WTC11 (cell line): ENCODE data around the gene NEK3. TPM values are rescaled to one million over a fixed set of nuclear protein-coding genes. Genes with fewer than 3 reads are reported as not detected.

ENCODE experiments used
- ATAC-seq: fragments of 200-7000 bp; cut with Tn5 transposase; 2 replicates; pipeline ENCODE4 v1.10.0; 2021; ENCODE audit warnings: mild to moderate bottlenecking, moderate library complexity
- CTCF ChIA-PET: fragments of 300-600 bp; sonication (Branson Sonifier 250); formaldehyde crosslinking; loops from one replicate; lab custom pipeline; 2021; ENCODE audit warnings: antibody characterized with exemption; lab: Charles Lee
- POLR2A ChIA-PET: fragments of 350-600 bp; sonication (Branson Sonifier 250); formaldehyde crosslinking; loops from one replicate; lab custom pipeline; 2021; ENCODE audit warnings: antibody characterized with exemption; lab: Charles Lee
- DNase-seq: peaks from one replicate; pipeline ENCODE4 v3.0.0; 2021; ENCODE audit warnings: low spot score
- H3K27ac Mint-ChIP-seq: 2 replicates; pipeline ENCODE4 v1.8.0; 2021; ENCODE audit warnings: mixed read lengths
- H3K27me3 Mint-ChIP-seq: 2 replicates; pipeline ENCODE4 v1.8.0; 2021; ENCODE audit warnings: low read depth, mild to moderate bottlenecking, moderate library complexity, mixed read lengths
- H3K36me3 Mint-ChIP-seq: 2 replicates; pipeline ENCODE4 v1.8.0; 2021; ENCODE audit warnings: mixed read lengths
- H3K4me1 Mint-ChIP-seq: 2 replicates; pipeline ENCODE4 v1.8.0; 2022; ENCODE audit warnings: mixed read lengths
- H3K4me3 Mint-ChIP-seq: 2 replicates; pipeline ENCODE4 v1.8.0; 2021; ENCODE audit warnings: mild to moderate bottlenecking, moderate library complexity, mixed read lengths
- H3K9me3 Mint-ChIP-seq: 2 replicates; pipeline ENCODE4 v1.8.0; 2021; ENCODE audit warnings: mixed read lengths
- ETV6 ChIP-seq: sonication (generic); formaldehyde crosslinking; IDR thresholded peaks from 2 replicates; pipeline ENCODE4 v1.8.1; 2022; ENCODE audit warnings: mild to moderate bottlenecking, missing genetic modification reagents
- FOXJ3 ChIP-seq: sonication (generic); formaldehyde crosslinking; IDR thresholded peaks from 2 replicates; pipeline ENCODE4 v1.9.0; 2021; ENCODE audit warnings: missing genetic modification reagents, mild to moderate bottlenecking, borderline replicate concordance
- KAT7 ChIP-seq: sonication (generic); formaldehyde crosslinking; IDR thresholded peaks from 2 replicates; pipeline ENCODE4 v1.8.1; 2023; ENCODE audit warnings: missing genetic modification reagents, mild to moderate bottlenecking, borderline replicate concordance
- SP1 ChIP-seq: sonication (generic); formaldehyde crosslinking; conservative IDR thresholded peaks from 2 replicates; pipeline ENCODE4 v1.8.1; 2022; ENCODE audit warnings: missing genetic modification reagents
- TEAD1 ChIP-seq: sonication (generic); formaldehyde crosslinking; IDR thresholded peaks from 2 replicates; pipeline ENCODE4 v1.8.0; 2022; ENCODE audit warnings: mild to moderate bottlenecking, missing genetic modification reagents
- TP53 ChIP-seq: sonication (generic); formaldehyde crosslinking; IDR thresholded peaks from 2 replicates; pipeline ENCODE4 v1.8.1; 2023; ENCODE audit warnings: mild to moderate bottlenecking, missing genetic modification reagents
- ZNF416 ChIP-seq: fragments of 250-450 bp; sonication (Bioruptor Pico); IDR thresholded peaks from 2 replicates; pipeline ENCODE4 v1.9.0; 2021; ENCODE audit warnings: mild to moderate bottlenecking, inconsistent platforms
- total RNA-seq: library from RNA; stranded (reverse); gene quantifications from 3 replicates; pipeline ENCODE4 v1.2.3, GENCODE V29; 2021
- TF ChIP-seq, protein P1 (sequence below): sonication (generic); formaldehyde crosslinking; IDR thresholded peaks from 2 replicates; pipeline ENCODE4 v1.8.0; 2023; ENCODE audit warnings: missing genetic modification reagents, mild to moderate bottlenecking, borderline replicate concordance
- TF ChIP-seq, protein P2 (sequence below): sonication (generic); formaldehyde crosslinking; IDR thresholded peaks from 2 replicates; pipeline ENCODE4 v1.8.1; 2023; ENCODE audit warnings: mild to moderate bottlenecking, moderate library complexity, missing genetic modification reagents
- TF ChIP-seq, protein P3 (sequence below): sonication (generic); formaldehyde crosslinking; IDR thresholded peaks from 2 replicates; pipeline ENCODE4 v1.8.0; 2022; ENCODE audit warnings: mild to moderate bottlenecking, missing genetic modification reagents
- TF ChIP-seq, protein P4 (sequence below): sonication (generic); formaldehyde crosslinking; IDR thresholded peaks from 2 replicates; pipeline ENCODE4 v1.8.0; 2022; ENCODE audit warnings: missing genetic modification reagents
- TF ChIP-seq, protein P5 (sequence below): sonication (generic); formaldehyde crosslinking; IDR thresholded peaks from 2 replicates; pipeline ENCODE4 v1.8.0; 2022; ENCODE audit warnings: mild to moderate bottlenecking, missing genetic modification reagents
- TF ChIP-seq, protein P6 (sequence below): fragments of 250-450 bp; sonication (Bioruptor Pico); IDR thresholded peaks from 2 replicates; pipeline ENCODE4 v1.9.0; 2021; ENCODE audit warnings: mild to moderate bottlenecking, borderline replicate concordance
- TF ChIP-seq, protein P7 (sequence below): fragments of 250-450 bp; sonication (Bioruptor Pico); IDR thresholded peaks from 2 replicates; pipeline ENCODE4 v1.9.0; 2021; ENCODE audit warnings: mild to moderate bottlenecking

NEK3 gene
- total RNA-seq, 1 experiment from 2014 or later = 33.3 TPM

DNA sequence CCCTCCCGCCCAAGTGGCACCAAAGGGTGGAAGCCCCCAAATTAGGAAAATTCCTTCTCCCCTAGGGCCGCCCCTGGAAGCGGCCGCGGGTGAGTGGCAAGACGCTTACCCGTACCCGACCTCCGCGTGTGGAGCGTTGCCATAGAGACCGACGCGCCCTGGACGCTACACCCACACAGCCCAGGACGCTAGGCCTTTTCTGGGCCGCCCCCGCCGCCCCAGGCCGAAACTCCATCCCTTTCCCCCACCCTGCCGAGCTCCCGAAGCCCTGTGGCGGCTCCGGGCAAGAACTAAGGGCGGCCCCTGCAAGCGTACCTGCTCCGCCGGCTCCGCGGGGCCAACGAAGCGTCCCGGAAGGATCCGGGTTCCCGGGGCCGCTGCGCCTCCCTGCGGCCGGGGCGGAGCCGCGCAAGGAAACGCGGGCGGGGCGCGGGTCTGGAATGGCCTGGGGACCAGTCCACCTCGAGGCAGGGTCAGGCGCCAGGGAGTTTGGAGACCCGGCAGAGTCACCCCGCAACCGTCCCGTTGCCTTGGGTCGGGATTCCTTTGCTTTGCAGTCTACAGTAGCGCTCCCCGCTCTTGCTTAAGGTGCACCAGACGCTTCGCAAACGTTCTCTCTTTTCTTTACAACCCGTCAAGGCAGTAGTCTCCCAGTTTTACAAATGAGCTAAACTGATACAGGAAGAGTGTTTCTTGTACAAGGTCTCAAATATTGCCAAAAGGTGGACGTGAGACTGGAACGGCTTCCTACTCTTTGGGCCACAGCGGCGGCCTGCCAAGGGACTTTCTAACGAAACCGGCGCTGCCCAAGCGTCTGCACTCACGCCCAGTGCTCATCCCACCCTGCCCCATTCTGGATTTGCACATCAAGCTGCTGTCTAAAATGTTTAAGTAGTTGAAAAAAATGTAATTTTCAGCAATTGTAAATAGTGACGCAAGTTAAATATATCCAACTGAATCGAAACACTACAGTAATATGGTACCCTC lies 30.4 kb downstream of the NEK3 start, which contains the start of gene NEK5:
NEK5 (minus strand) TSS at position 360 of the 987 bp plus-strand sequence. CDS start 1,591 bp downstream, outside the sequence.
- Mint-ChIP-seq H3K4me3 (peak within 1 kb of the TSS; percentile 82), H3K36me3 (peaks cover 30% of the 10 kb centered on the region), H3K4me1 (peaks cover 10% of the 10 kb centered on the region), H3K9me3 (peaks cover 14% of the 10 kb centered on the region), H3K27ac (peak within 1 kb of the TSS; percentile 12; the same call in 1 of the 2 replicates), H3K27me3 (peaks cover 7% of the 10 kb centered on the region; the same call in 1 of the 2 replicates)
- peak; percentile 92 for DNase-seq
- ChIA-PET POLR2A (interaction anchor here (1.3 to 1.4 kb wide), 2 partner anchors 194 to 321 kb away, joined by 3 to 4 read pairs; partner anchors contain the start of gene VPS36), CTCF (interaction anchor here (0.6 to 3.5 kb wide), 40 partner anchors 10 to 676 kb away, joined by 3 to 85 read pairs (median 5); partner anchors contain the start of genes ALG11, CCDC70, INTS6 and TMEM272)
- peak; percentile 89 for ATAC-seq
- TF ChIP-seq, protein P1, sequence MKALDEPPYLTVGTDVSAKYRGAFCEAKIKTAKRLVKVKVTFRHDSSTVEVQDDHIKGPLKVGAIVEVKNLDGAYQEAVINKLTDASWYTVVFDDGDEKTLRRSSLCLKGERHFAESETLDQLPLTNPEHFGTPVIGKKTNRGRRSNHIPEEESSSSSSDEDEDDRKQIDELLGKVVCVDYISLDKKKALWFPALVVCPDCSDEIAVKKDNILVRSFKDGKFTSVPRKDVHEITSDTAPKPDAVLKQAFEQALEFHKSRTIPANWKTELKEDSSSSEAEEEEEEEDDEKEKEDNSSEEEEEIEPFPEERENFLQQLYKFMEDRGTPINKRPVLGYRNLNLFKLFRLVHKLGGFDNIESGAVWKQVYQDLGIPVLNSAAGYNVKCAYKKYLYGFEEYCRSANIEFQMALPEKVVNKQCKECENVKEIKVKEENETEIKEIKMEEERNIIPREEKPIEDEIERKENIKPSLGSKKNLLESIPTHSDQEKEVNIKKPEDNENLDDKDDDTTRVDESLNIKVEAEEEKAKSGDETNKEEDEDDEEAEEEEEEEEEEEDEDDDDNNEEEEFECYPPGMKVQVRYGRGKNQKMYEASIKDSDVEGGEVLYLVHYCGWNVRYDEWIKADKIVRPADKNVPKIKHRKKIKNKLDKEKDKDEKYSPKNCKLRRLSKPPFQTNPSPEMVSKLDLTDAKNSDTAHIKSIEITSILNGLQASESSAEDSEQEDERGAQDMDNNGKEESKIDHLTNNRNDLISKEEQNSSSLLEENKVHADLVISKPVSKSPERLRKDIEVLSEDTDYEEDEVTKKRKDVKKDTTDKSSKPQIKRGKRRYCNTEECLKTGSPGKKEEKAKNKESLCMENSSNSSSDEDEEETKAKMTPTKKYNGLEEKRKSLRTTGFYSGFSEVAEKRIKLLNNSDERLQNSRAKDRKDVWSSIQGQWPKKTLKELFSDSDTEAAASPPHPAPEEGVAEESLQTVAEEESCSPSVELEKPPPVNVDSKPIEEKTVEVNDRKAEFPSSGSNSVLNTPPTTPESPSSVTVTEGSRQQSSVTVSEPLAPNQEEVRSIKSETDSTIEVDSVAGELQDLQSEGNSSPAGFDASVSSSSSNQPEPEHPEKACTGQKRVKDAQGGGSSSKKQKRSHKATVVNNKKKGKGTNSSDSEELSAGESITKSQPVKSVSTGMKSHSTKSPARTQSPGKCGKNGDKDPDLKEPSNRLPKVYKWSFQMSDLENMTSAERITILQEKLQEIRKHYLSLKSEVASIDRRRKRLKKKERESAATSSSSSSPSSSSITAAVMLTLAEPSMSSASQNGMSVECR = no peak
- TF ChIP-seq, protein P2, sequence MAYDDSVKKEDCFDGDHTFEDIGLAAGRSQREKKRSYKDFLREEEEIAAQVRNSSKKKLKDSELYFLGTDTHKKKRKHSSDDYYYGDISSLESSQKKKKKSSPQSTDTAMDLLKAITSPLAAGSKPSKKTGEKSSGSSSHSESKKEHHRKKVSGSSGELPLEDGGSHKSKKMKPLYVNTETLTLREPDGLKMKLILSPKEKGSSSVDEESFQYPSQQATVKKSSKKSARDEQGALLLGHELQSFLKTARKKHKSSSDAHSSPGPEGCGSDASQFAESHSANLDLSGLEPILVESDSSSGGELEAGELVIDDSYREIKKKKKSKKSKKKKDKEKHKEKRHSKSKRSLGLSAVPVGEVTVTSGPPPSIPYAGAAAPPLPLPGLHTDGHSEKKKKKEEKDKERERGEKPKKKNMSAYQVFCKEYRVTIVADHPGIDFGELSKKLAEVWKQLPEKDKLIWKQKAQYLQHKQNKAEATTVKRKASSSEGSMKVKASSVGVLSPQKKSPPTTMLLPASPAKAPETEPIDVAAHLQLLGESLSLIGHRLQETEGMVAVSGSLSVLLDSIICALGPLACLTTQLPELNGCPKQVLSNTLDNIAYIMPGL (CRISPR knock-in tag) = peak; percentile 99
- TF ChIP-seq, protein P3, sequence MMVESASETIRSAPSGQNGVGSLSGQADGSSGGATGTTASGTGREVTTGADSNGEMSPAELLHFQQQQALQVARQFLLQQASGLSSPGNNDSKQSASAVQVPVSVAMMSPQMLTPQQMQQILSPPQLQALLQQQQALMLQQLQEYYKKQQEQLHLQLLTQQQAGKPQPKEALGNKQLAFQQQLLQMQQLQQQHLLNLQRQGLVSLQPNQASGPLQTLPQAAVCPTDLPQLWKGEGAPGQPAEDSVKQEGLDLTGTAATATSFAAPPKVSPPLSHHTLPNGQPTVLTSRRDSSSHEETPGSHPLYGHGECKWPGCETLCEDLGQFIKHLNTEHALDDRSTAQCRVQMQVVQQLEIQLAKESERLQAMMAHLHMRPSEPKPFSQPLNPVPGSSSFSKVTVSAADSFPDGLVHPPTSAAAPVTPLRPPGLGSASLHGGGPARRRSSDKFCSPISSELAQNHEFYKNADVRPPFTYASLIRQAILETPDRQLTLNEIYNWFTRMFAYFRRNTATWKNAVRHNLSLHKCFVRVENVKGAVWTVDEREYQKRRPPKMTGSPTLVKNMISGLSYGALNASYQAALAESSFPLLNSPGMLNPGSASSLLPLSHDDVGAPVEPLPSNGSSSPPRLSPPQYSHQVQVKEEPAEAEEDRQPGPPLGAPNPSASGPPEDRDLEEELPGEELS (CRISPR knock-in tag) = no peak; the same call in 1 of the 2 replicates
- TF ChIP-seq ZNF416 (no peak), ETV6 (peak; percentile 81; the same call in 1 of the 2 replicates), TP53 (CRISPR knock-in tag) (no peak), TEAD1 (CRISPR knock-in tag) (no peak), KAT7 (0 out of 2 replicates have a peak, but pooled peaks have one; percentile 33), SP1 (CRISPR knock-in tag) (0 out of 2 replicates have a peak, but pooled peaks have one; percentile 25), FOXJ3 (CRISPR knock-in tag) (no peak)
- TF ChIP-seq, protein P4, sequence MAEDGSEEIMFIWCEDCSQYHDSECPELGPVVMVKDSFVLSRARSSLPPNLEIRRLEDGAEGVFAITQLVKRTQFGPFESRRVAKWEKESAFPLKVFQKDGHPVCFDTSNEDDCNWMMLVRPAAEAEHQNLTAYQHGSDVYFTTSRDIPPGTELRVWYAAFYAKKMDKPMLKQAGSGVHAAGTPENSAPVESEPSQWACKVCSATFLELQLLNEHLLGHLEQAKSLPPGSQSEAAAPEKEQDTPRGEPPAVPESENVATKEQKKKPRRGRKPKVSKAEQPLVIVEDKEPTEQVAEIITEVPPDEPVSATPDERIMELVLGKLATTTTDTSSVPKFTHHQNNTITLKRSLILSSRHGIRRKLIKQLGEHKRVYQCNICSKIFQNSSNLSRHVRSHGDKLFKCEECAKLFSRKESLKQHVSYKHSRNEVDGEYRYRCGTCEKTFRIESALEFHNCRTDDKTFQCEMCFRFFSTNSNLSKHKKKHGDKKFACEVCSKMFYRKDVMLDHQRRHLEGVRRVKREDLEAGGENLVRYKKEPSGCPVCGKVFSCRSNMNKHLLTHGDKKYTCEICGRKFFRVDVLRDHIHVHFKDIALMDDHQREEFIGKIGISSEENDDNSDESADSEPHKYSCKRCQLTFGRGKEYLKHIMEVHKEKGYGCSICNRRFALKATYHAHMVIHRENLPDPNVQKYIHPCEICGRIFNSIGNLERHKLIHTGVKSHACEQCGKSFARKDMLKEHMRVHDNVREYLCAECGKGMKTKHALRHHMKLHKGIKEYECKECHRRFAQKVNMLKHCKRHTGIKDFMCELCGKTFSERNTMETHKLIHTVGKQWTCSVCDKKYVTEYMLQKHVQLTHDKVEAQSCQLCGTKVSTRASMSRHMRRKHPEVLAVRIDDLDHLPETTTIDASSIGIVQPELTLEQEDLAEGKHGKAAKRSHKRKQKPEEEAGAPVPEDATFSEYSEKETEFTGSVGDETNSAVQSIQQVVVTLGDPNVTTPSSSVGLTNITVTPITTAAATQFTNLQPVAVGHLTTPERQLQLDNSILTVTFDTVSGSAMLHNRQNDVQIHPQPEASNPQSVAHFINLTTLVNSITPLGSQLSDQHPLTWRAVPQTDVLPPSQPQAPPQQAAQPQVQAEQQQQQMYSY (CRISPR knock-in tag) = peak; percentile 54; the same call in 1 of the 2 replicates
- TF ChIP-seq, protein P5, sequence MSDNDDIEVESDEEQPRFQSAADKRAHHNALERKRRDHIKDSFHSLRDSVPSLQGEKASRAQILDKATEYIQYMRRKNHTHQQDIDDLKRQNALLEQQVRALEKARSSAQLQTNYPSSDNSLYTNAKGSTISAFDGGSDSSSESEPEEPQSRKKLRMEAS (CRISPR knock-in tag) = peak; percentile 41; the same call in 1 of the 2 replicates
- TF ChIP-seq, protein P6, sequence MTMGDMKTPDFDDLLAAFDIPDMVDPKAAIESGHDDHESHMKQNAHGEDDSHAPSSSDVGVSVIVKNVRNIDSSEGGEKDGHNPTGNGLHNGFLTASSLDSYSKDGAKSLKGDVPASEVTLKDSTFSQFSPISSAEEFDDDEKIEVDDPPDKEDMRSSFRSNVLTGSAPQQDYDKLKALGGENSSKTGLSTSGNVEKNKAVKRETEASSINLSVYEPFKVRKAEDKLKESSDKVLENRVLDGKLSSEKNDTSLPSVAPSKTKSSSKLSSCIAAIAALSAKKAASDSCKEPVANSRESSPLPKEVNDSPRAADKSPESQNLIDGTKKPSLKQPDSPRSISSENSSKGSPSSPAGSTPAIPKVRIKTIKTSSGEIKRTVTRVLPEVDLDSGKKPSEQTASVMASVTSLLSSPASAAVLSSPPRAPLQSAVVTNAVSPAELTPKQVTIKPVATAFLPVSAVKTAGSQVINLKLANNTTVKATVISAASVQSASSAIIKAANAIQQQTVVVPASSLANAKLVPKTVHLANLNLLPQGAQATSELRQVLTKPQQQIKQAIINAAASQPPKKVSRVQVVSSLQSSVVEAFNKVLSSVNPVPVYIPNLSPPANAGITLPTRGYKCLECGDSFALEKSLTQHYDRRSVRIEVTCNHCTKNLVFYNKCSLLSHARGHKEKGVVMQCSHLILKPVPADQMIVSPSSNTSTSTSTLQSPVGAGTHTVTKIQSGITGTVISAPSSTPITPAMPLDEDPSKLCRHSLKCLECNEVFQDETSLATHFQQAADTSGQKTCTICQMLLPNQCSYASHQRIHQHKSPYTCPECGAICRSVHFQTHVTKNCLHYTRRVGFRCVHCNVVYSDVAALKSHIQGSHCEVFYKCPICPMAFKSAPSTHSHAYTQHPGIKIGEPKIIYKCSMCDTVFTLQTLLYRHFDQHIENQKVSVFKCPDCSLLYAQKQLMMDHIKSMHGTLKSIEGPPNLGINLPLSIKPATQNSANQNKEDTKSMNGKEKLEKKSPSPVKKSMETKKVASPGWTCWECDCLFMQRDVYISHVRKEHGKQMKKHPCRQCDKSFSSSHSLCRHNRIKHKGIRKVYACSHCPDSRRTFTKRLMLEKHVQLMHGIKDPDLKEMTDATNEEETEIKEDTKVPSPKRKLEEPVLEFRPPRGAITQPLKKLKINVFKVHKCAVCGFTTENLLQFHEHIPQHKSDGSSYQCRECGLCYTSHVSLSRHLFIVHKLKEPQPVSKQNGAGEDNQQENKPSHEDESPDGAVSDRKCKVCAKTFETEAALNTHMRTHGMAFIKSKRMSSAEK = no peak
- TF ChIP-seq, protein P7, sequence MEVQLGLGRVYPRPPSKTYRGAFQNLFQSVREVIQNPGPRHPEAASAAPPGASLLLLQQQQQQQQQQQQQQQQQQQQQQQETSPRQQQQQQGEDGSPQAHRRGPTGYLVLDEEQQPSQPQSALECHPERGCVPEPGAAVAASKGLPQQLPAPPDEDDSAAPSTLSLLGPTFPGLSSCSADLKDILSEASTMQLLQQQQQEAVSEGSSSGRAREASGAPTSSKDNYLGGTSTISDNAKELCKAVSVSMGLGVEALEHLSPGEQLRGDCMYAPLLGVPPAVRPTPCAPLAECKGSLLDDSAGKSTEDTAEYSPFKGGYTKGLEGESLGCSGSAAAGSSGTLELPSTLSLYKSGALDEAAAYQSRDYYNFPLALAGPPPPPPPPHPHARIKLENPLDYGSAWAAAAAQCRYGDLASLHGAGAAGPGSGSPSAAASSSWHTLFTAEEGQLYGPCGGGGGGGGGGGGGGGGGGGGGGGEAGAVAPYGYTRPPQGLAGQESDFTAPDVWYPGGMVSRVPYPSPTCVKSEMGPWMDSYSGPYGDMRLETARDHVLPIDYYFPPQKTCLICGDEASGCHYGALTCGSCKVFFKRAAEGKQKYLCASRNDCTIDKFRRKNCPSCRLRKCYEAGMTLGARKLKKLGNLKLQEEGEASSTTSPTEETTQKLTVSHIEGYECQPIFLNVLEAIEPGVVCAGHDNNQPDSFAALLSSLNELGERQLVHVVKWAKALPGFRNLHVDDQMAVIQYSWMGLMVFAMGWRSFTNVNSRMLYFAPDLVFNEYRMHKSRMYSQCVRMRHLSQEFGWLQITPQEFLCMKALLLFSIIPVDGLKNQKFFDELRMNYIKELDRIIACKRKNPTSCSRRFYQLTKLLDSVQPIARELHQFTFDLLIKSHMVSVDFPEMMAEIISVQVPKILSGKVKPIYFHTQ (CRISPR knock-in tag) = no peak
